Right atrium auricular region (tissue), 2 donors: ENCODE measurements around the gene SFRP4. TPM values are rescaled to one million over a fixed set of nuclear protein-coding genes. Genes with fewer than 3 reads are reported as not detected.
"Not testable (repeated sequence)": the region's sequence is repeated elsewhere in the genome, so short reads cannot be mapped to it uniquely, and the experiment has no call there.

Source experiments
- DNase-seq: peaks from one replicate; pipeline ENCODE4 v3.0.0-alpha.2; 2019; ENCODE audit warnings: low spot score
- H3K27ac ChIP-seq, 2 donors: fragments of 200-600 bp; sonication (generic); 1 replicate in 1 of 2; 2 replicates in 1 of 2; pipeline ENCODE4 v1.5.1; 2016 to 2019
- H3K27me3 ChIP-seq, 2 donors: fragments of 200-600 bp; sonication (generic); one replicate each; pipeline versions ENCODE4 v1.5.1 to v1.6.0; 2017 to 2019
- H3K36me3 ChIP-seq: fragments of 200-600 bp; sonication (generic); one replicate; pipeline ENCODE4 v1.5.1; 2016
- H3K4me1 ChIP-seq, 2 donors: fragments of 200-600 bp; sonication (generic); one replicate each; pipeline versions ENCODE4 v1.5.1 to v1.6.0; 2017 to 2019
- H3K4me3 ChIP-seq, 2 donors: fragments of 200-600 bp; sonication (generic); 1 replicate in 1 of 2; 2 replicates in 1 of 2; pipeline ENCODE4 v1.5.1; 2017 to 2019; ENCODE audit warnings: mild to moderate bottlenecking in 1 of 2, moderate library complexity in 1 of 2
- H3K9me3 ChIP-seq, 2 donors: fragments of 200-600 bp; sonication (generic); one replicate each; pipeline ENCODE4 v1.5.1; 2019
- total RNA-seq, 2 donors: library from RNA; depleted of rRNA; stranded (reverse); fragments of >200 nt; gene quantifications; one replicate each; pipeline ENCODE4 v1.1.0, GENCODE V29; 2016
- TF ChIP-seq, protein P1 (sequence below), 2 donors: fragments of 200-600 bp; sonication (generic); IDR thresholded peaks; one replicate each; pipeline ENCODE4 v1.5.1; 2019; ENCODE audit warnings: antibody characterized with exemption in 2 of 2

Gene SFRP4
- total RNA-seq, 2 donors from 2014 or later: 5.0 to 11.9 TPM

DNA sequence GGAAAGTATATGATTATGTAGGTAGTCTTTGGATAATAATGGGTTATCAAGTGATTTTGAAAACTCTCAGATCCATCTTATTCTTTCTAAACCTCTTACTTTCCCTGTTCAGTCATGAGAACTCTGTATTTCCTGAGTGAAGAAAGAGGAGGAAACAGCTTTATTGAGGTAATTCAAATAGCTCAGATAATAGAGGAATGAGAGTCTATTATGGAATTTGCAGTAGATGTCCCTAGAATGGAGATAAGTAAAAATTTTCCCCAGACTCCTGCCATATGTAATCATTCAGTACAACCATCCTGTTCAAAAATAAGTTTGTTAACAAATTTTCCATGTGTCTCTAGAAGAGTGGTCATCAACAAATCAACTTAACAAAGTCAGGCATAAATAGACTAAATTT is 40.2 kb upstream of the SFRP4 start:
- TF ChIP-seq, protein P1, sequence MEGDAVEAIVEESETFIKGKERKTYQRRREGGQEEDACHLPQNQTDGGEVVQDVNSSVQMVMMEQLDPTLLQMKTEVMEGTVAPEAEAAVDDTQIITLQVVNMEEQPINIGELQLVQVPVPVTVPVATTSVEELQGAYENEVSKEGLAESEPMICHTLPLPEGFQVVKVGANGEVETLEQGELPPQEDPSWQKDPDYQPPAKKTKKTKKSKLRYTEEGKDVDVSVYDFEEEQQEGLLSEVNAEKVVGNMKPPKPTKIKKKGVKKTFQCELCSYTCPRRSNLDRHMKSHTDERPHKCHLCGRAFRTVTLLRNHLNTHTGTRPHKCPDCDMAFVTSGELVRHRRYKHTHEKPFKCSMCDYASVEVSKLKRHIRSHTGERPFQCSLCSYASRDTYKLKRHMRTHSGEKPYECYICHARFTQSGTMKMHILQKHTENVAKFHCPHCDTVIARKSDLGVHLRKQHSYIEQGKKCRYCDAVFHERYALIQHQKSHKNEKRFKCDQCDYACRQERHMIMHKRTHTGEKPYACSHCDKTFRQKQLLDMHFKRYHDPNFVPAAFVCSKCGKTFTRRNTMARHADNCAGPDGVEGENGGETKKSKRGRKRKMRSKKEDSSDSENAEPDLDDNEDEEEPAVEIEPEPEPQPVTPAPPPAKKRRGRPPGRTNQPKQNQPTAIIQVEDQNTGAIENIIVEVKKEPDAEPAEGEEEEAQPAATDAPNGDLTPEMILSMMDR (IDR thresholded peaks at IDR 0.05): no peak
- Histone ChIP-seq H3K27me3 (no peaks in the 10 kb centered on the region), H3K36me3 (no peaks in the 10 kb centered on the region)

DNA sequence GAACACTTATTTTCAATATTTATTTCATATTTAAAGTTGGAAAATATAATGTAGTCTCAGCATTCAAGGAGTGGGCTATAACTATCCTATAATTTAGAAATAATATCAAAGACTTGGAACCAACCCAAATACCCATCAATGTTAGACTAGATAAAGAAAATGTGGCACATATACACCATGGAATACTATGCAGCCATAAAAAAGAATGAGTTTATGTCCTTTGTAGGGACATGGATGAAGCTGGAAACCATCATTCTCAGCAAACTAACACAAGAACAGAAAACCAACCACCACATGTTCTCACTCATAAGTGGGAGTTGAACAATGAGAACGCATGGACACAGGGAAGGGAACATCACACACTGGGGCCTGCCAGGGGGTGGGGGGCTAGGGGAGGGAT is 37.6 kb upstream of the SFRP4 start:
- not testable (repeated sequence) for H3K36me3 ChIP-seq, DNase-seq, H3K9me3 ChIP-seq, H3K27me3 ChIP-seq, H3K27ac ChIP-seq, H3K4me1 ChIP-seq, H3K4me3 ChIP-seq

More for the DNA sequence above, 40.2 kb upstream of the SFRP4 start:
- Histone ChIP-seq H3K4me3 (no peak overlapping the region), H3K27ac (no peak overlapping the region), H3K9me3 (no peaks in the 10 kb centered on the region), H3K4me1 (no peaks in the 10 kb centered on the region)
- no peak for DNase-seq

- H3K36me3 ChIP-seq: no peaks in the 10 kb centered on the region
- H3K9me3 ChIP-seq: no peaks in the 10 kb centered on the region
- no peak overlapping the region for H3K27ac ChIP-seq
- no peaks in the 10 kb centered on the region for H3K27me3 ChIP-seq
- peaks cover 0 to 6% of the 10 kb centered on the region in 2 donors for H3K4me1 ChIP-seq
- no peak for DNase-seq
- no peak overlapping the region for H3K4me3 ChIP-seq
- TF ChIP-seq, protein P1 (IDR thresholded peaks at IDR 0.05): no peak
Observed at GRCh38 chr7:37952240-37952639, 35.6 kb upstream of the SFRP4 start.

DNA sequence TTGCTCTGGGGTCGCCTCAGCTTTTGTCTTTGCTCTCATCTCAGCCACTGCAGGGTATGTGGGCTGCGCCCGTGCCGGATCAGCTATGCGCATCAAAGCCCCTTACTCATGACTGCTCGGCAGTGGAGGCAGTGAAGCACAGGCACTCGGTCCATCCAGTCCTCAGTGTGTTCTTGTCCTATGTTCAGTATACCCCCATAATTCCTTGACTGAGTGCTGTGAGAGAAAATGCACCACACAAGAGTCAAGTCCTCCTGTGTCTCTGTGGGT is 31.3 kb upstream of the SFRP4 start:
- H3K4me1 ChIP-seq: peaks cover 0 to 21% of the 10 kb centered on the region in 2 donors
- H3K36me3 ChIP-seq: no peaks in the 10 kb centered on the region
- H3K9me3 ChIP-seq: no peaks in the 10 kb centered on the region
- H3K4me3 ChIP-seq: no peak overlapping the region
- TF ChIP-seq, protein P1 (IDR thresholded peaks at IDR 0.05): no peak
- DNase-seq: no peak
- no peak overlapping the region for H3K27ac ChIP-seq
- H3K27me3 ChIP-seq: no peaks in the 10 kb centered on the region

GRCh38 chr7:37947138-37947940 is 30.7 kb upstream of the SFRP4 start:
- Histone ChIP-seq H3K9me3 (no peaks in the 10 kb centered on the region), H3K4me3 (no peak overlapping the region), H3K27me3 (no peaks in the 10 kb centered on the region), H3K27ac (no peak overlapping the region), H3K36me3 (no peaks in the 10 kb centered on the region), H3K4me1 (peaks cover 0 to 27% of the 10 kb centered on the region in 2 donors)
- TF ChIP-seq, protein P1 (IDR thresholded peaks at IDR 0.05): no peak
- DNase-seq: no peak

DNA sequence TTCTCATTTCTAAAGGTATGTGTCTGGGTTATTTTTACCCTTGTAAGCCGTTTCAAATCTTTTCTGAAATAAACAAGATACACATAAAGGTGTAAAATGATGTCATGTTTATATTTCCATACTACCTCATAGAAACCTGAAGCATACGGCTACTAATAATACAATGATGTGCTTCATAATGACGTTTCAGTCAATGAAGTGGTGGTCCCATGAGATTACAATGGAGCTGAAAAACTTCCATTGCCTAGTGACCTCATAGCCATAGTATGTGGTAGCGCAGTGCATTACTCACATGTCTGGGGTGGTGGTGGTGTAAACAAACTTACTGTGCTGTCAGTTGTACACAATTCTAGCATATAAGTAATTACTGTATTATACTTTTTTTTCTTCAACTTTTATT is 28.7 kb upstream of the SFRP4 start:
- no peaks in the 10 kb centered on the region for H3K27me3 ChIP-seq
- no peaks in the 10 kb centered on the region for H3K9me3 ChIP-seq
- no peaks in the 10 kb centered on the region for H3K36me3 ChIP-seq
- no peak overlapping the region for H3K4me3 ChIP-seq
- DNase-seq: no peak
- H3K4me1 ChIP-seq: peaks cover 0 to 28% of the 10 kb centered on the region in 2 donors
- TF ChIP-seq, protein P1 (IDR thresholded peaks at IDR 0.05): no peak
- no peak overlapping the region for H3K27ac ChIP-seq
